ENCODE results near the gene CAMK1D.

- TF ChIP-seq SUZ12 (IDR thresholded peaks at IDR 0.05; ENCODE audit: unreplicated experiment) = no peak
- no peak for TF ChIP-seq CTCF (IDR thresholded peaks at IDR 0.05 in 2 of 3, conservative IDR thresholded peaks at IDR 0.05 in 1 of 3; ENCODE audit: control insufficient read depth in 2 of 3, extremely low read depth in 1 of 3, insufficient read depth in 1 of 3, low read depth in 3 of 3, low read length in 3 of 3)
- no peak for TF ChIP-seq POLR2AphosphoS5 (IDR thresholded peaks at IDR 0.05; ENCODE audit: low read length)
- no peak for TF ChIP-seq POLR2A (IDR thresholded peaks at IDR 0.05; ENCODE audit: low read depth, low read length)
- TF ChIP-seq, protein P1, sequence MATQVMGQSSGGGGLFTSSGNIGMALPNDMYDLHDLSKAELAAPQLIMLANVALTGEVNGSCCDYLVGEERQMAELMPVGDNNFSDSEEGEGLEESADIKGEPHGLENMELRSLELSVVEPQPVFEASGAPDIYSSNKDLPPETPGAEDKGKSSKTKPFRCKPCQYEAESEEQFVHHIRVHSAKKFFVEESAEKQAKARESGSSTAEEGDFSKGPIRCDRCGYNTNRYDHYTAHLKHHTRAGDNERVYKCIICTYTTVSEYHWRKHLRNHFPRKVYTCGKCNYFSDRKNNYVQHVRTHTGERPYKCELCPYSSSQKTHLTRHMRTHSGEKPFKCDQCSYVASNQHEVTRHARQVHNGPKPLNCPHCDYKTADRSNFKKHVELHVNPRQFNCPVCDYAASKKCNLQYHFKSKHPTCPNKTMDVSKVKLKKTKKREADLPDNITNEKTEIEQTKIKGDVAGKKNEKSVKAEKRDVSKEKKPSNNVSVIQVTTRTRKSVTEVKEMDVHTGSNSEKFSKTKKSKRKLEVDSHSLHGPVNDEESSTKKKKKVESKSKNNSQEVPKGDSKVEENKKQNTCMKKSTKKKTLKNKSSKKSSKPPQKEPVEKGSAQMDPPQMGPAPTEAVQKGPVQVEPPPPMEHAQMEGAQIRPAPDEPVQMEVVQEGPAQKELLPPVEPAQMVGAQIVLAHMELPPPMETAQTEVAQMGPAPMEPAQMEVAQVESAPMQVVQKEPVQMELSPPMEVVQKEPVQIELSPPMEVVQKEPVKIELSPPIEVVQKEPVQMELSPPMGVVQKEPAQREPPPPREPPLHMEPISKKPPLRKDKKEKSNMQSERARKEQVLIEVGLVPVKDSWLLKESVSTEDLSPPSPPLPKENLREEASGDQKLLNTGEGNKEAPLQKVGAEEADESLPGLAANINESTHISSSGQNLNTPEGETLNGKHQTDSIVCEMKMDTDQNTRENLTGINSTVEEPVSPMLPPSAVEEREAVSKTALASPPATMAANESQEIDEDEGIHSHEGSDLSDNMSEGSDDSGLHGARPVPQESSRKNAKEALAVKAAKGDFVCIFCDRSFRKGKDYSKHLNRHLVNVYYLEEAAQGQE (IDR thresholded peaks at IDR 0.05; ENCODE audit: low read depth, low read length) = no peak
- TF ChIP-seq SP1 (IDR thresholded peaks at IDR 0.05; ENCODE audit: low read depth, low read length) = no peak
Measured at GRCh38 chr10:12726971-12727831, 377.9 kb downstream of the CAMK1D start.

Measured in GM12878 (cell line).